Calu3 (cell line): ENCODE data around the gene ACOT13. TPM values are rescaled to one million over a fixed set of nuclear protein-coding genes. Genes with fewer than 3 reads are reported as not detected.
"Not testable (repeated sequence)": the region's sequence is repeated elsewhere in the genome, so short reads cannot be mapped to it uniquely, and the experiment has no call there.

Source experiments
- BruUV-seq: library from RNA; stranded (reverse); fragments of 400-500 nt; replicated peaks from 2 replicates; lab custom pipeline; 2021; lab: Mats Ljungman, UMichigan
- CTCF ChIA-PET: fragments of 300-600 bp; sonication (Branson Sonifier 250); formaldehyde crosslinking; loops from one replicate; lab custom pipeline; 2022; ENCODE audit warnings: antibody characterized with exemption; lab: Charles Lee
- DNase-seq: peaks from one replicate; pipeline ENCODE4 v3.0.0; 2022
- H3K27ac Mint-ChIP-seq: one replicate; pipeline ENCODE4 v1.8.0; 2022; ENCODE audit warnings: mixed read lengths; ENCODE audit not compliant: unreplicated experiment
- H3K27me3 Mint-ChIP-seq: one replicate; pipeline ENCODE4 v1.8.0; 2022; ENCODE audit warnings: mixed read lengths; ENCODE audit not compliant: unreplicated experiment
- H3K36me3 Mint-ChIP-seq: one replicate; pipeline ENCODE4 v1.8.0; 2022; ENCODE audit warnings: mild to moderate bottlenecking, moderate library complexity, mixed read lengths; ENCODE audit not compliant: insufficient read depth, unreplicated experiment
- H3K4me1 Mint-ChIP-seq: one replicate; pipeline ENCODE4 v1.8.0; 2022; ENCODE audit warnings: mild to moderate bottlenecking, low read depth, mixed read lengths; ENCODE audit not compliant: unreplicated experiment
- H3K4me3 Mint-ChIP-seq: one replicate; pipeline ENCODE4 v1.8.0; 2022; ENCODE audit warnings: mild to moderate bottlenecking, low read depth, moderate library complexity, mixed read lengths; ENCODE audit not compliant: unreplicated experiment
- H3K9me3 Mint-ChIP-seq: one replicate; pipeline ENCODE4 v1.8.0; 2022; ENCODE audit warnings: low read depth, mixed read lengths; ENCODE audit not compliant: unreplicated experiment
- intact Hi-C: fragments of 100-400 bp; cut with micrococcal nuclease; formaldehyde crosslinking; loops from one replicate; pipeline ENCODE4 v1.10.0; 2022; ENCODE audit not compliant: unreplicated experiment
- total RNA-seq: library from RNA; stranded (reverse); gene quantifications from 2 replicates; pipeline ENCODE4 v1.2.3, GENCODE V29; 2022
- TF ChIP-seq, protein P1 (sequence below): fragments of 200-600 bp; IDR thresholded peaks from one replicate; pipeline ENCODE4 v1.8.0; 2022; ENCODE audit warnings: antibody characterized with exemption; ENCODE audit not compliant: unreplicated experiment

The ACOT13 gene
- total RNA-seq, 1 experiment from 2014 or later = 78.9 TPM

- peaks cover 5% of the 10 kb centered on the region for H3K9me3 Mint-ChIP-seq
- peak; percentile 34 for DNase-seq
- peaks cover 34% of the 10 kb centered on the region for H3K4me1 Mint-ChIP-seq
- H3K36me3 Mint-ChIP-seq = peaks cover 37% of the 10 kb centered on the region
- CTCF ChIA-PET = interaction anchor here (0.6 to 2.9 kb wide), 3 partner anchors 83 to 138 kb away, joined by 3 to 39 read pairs (median 15); no protein-coding TSS in a partner anchor
- TF ChIP-seq, protein P1, sequence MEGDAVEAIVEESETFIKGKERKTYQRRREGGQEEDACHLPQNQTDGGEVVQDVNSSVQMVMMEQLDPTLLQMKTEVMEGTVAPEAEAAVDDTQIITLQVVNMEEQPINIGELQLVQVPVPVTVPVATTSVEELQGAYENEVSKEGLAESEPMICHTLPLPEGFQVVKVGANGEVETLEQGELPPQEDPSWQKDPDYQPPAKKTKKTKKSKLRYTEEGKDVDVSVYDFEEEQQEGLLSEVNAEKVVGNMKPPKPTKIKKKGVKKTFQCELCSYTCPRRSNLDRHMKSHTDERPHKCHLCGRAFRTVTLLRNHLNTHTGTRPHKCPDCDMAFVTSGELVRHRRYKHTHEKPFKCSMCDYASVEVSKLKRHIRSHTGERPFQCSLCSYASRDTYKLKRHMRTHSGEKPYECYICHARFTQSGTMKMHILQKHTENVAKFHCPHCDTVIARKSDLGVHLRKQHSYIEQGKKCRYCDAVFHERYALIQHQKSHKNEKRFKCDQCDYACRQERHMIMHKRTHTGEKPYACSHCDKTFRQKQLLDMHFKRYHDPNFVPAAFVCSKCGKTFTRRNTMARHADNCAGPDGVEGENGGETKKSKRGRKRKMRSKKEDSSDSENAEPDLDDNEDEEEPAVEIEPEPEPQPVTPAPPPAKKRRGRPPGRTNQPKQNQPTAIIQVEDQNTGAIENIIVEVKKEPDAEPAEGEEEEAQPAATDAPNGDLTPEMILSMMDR = no peak
- H3K4me3 Mint-ChIP-seq = peak overlapping the region; percentile 87
- TSS peak; percentile 81 for BruUV-seq
- peak overlapping the region; percentile 90 for H3K27ac Mint-ChIP-seq
- intact Hi-C loops = loop anchor here (1.0 kb wide), 1 partner anchor 84 kb away; no protein-coding TSS in a partner anchor
- H3K27me3 Mint-ChIP-seq = no peaks in the 10 kb centered on the region
These were observed 514 bp downstream of the ACOT13 start for GRCh38 chr6:24667378-24667803.

DNA sequence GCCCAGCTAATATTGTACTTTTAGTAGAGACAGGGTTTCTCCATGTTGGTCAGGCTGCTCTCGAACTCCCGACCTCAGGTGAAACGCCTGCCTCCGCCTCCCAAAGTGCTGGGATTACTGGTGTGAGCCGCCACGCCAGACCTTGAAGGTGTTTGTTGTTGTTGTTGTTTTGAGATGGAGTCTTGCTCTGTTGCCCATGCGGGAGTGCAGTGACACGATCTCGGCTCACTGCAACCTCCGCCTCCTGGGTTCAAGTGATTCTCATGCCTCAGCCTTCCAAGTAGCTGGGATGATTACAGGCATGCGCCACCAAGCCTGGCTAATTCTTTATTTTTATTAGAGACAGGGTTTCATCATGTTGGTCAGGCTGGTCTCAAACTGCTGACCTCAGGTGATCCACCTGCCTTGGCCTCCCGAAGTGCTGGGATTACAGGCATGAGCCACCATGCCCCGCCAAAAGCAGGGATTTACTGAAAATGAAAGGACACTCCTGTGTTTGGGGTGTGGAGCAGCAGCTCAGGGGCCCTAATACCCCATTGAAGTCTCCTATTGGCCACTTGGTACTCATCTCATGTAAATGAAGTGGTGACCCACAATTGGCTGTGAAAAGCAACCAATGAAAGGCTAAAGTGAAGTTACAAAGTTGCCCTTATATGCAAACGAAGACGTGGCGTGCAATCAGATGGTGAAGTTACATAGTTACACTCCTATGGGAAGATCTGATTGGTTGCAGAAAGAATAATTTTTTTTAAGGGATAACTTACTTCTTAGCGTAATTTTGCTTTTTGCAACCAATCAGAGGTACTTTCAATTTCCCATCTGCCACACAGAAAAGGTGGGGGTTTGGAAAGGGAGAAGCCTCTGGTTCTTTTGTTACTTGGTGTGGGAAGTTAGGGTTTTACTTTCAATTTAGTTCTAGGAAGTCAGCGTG, 1.5 kb downstream of the ACOT13 start:
- not testable (repeated sequence) for H3K27me3 Mint-ChIP-seq

GRCh38 chr6:24668997-24669361, 2.1 kb downstream of the ACOT13 start:
- Mint-ChIP-seq H3K36me3 (peaks cover 35% of the 10 kb centered on the region), H3K27me3 (no peaks in the 10 kb centered on the region), H3K9me3 (peaks cover 8% of the 10 kb centered on the region), H3K4me1 (peaks cover 18% of the 10 kb centered on the region), H3K27ac (no peak overlapping the region), H3K4me3 (no peak overlapping the region)
- BruUV-seq = no TSS peak
- intact Hi-C loops = no loop called here
- CTCF ChIA-PET = no interaction called here
- DNase-seq = no peak
- TF ChIP-seq, protein P1 = no peak

More for the DNA sequence above, 1.5 kb downstream of the ACOT13 start:
- BruUV-seq, H3K9me3 Mint-ChIP-seq, intact Hi-C loops, DNase-seq, CTCF ChIA-PET, H3K27ac Mint-ChIP-seq: not testable (repeated sequence)
- H3K4me3 Mint-ChIP-seq = peak overlapping the region; percentile 87
- H3K4me1 Mint-ChIP-seq = peaks cover 25% of the 10 kb centered on the region
- H3K36me3 Mint-ChIP-seq = peaks cover 30% of the 10 kb centered on the region

DNA sequence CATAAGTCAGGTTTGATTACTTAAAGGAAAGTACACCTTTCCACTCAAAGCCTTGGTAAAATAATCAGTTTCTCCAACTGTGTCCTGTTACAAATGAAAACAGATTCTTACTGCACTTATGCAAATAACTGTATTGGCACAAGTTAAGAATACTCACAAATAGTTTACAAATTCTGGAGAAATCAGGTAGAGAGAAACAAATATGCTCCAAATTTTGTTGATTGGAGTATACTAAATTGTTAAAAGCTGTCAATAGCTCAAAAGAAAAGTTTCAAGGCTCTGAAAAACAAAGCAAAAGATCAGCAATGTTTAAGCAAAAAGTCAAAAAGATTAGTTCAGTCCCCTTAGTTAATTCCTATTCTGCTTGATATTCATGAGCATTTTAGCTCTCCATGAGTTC, 3.6 kb downstream of the ACOT13 start:
- BruUV-seq, H3K27me3 Mint-ChIP-seq, intact Hi-C loops, H3K27ac Mint-ChIP-seq, H3K4me1 Mint-ChIP-seq, H3K4me3 Mint-ChIP-seq, CTCF ChIA-PET, DNase-seq: not testable (repeated sequence)
- peaks cover 32% of the 10 kb centered on the region for H3K36me3 Mint-ChIP-seq
- peaks cover 11% of the 10 kb centered on the region for H3K9me3 Mint-ChIP-seq

GRCh38 chr6:24671077-24671476, 4.2 kb downstream of the ACOT13 start:
- Mint-ChIP-seq H3K9me3 (peaks cover 11% of the 10 kb centered on the region), H3K36me3 (peaks cover 26% of the 10 kb centered on the region)
- H3K4me1 Mint-ChIP-seq, H3K4me3 Mint-ChIP-seq, H3K27ac Mint-ChIP-seq, intact Hi-C loops, CTCF ChIA-PET, BruUV-seq, H3K27me3 Mint-ChIP-seq, DNase-seq: not testable (repeated sequence)
